H9 (cell line): ENCODE measurements around the gene RFPL1. TPM values are rescaled to one million over a fixed set of nuclear protein-coding genes. Genes with fewer than 3 reads are reported as not detected.

Source experiments
- DNase-seq: peaks from one replicate; pipeline ENCODE4 v3.0.0-alpha.2; 2017
- H2AFZ ChIP-seq: one replicate; pipeline ENCODE4 v1.6.1; 2013; ENCODE audit warnings: mild to moderate bottlenecking, low read length, control low read depth, moderate library complexity
- H2AK5ac ChIP-seq: 2 replicates; pipeline ENCODE4 v1.6.1; 2013; ENCODE audit warnings: low read length, control low read depth, mixed read lengths; ENCODE audit not compliant: insufficient read length
- H2BK120ac ChIP-seq: one replicate; pipeline ENCODE4 v1.6.1; 2013; ENCODE audit warnings: low read depth, mild to moderate bottlenecking, low read length, control low read depth, inconsistent platforms; ENCODE audit not compliant: poor library complexity, severe bottlenecking
- H2BK12ac ChIP-seq: 2 replicates; pipeline ENCODE4 v1.6.1; 2013; ENCODE audit warnings: low read length, control low read depth, mixed read lengths, low read depth; ENCODE audit not compliant: insufficient read length
- H2BK15ac ChIP-seq: 2 replicates; pipeline ENCODE4 v1.6.1; 2013; ENCODE audit warnings: low read depth, low read length, control low read depth
- H2BK20ac ChIP-seq: one replicate; pipeline ENCODE4 v1.6.1; 2013; ENCODE audit warnings: low read depth, mild to moderate bottlenecking, low read length, control low read depth, inconsistent platforms; ENCODE audit not compliant: poor library complexity, severe bottlenecking
- H2BK5ac ChIP-seq: 2 replicates; pipeline ENCODE4 v1.6.1; 2013; ENCODE audit warnings: low read length, control low read depth, mixed read lengths; ENCODE audit not compliant: insufficient read length
- H3K14ac ChIP-seq: 2 replicates; pipeline ENCODE4 v1.6.1; 2013; ENCODE audit warnings: low read length, control low read depth; ENCODE audit not compliant: insufficient read depth
- H3K18ac ChIP-seq: 2 replicates; pipeline ENCODE4 v1.6.1; 2013; ENCODE audit warnings: low read depth, mild to moderate bottlenecking, mixed read lengths, low read length, control low read depth; ENCODE audit not compliant: insufficient read length
- H3K23ac ChIP-seq: 2 replicates; pipeline ENCODE4 v1.6.1; 2013; ENCODE audit warnings: low read length, control low read depth, mixed read lengths, low read depth; ENCODE audit not compliant: insufficient read length
- H3K23me2 ChIP-seq: 2 replicates; pipeline ENCODE4 v1.6.1; 2013; ENCODE audit warnings: low read depth, mild to moderate bottlenecking, mixed read lengths, low read length, control low read depth; ENCODE audit not compliant: insufficient read length, poor library complexity, severe bottlenecking
- H3K27ac ChIP-seq: 2 replicates; pipeline ENCODE4 v1.5.1; 2013; ENCODE audit warnings: low read length, control low read depth, mixed read lengths, low read depth; ENCODE audit not compliant: insufficient read length
- H3K27me3 ChIP-seq: 2 replicates; pipeline ENCODE4 v1.6.1; 2013; ENCODE audit warnings: low read length, control low read depth, inconsistent platforms; ENCODE audit not compliant: insufficient read depth
- H3K4ac ChIP-seq: 2 replicates; pipeline ENCODE4 v1.6.1; 2013; ENCODE audit warnings: low read depth, mild to moderate bottlenecking, control low read depth, inconsistent platforms, low read length, moderate library complexity
- H3K4me1 ChIP-seq: 2 replicates; pipeline ENCODE4 v1.6.1; 2013; ENCODE audit warnings: low read length, control low read depth, inconsistent platforms; ENCODE audit not compliant: insufficient read depth
- H3K4me2 ChIP-seq: 2 replicates; pipeline ENCODE4 v1.6.1; 2013; ENCODE audit warnings: low read length, control low read depth, mixed read lengths; ENCODE audit not compliant: insufficient read length, insufficient read depth
- H3K56ac ChIP-seq: 2 replicates; pipeline ENCODE4 v1.6.1; 2013; ENCODE audit warnings: low read depth, mild to moderate bottlenecking, mixed read lengths, low read length, control low read depth; ENCODE audit not compliant: insufficient read length
- H3K79me1 ChIP-seq: 2 replicates; pipeline ENCODE4 v1.6.1; 2013; ENCODE audit warnings: low read depth, mild to moderate bottlenecking, moderate library complexity, low read length, control low read depth, inconsistent platforms; ENCODE audit not compliant: insufficient read depth, poor library complexity, severe bottlenecking
- H3K79me2 ChIP-seq: 2 replicates; pipeline ENCODE4 v1.6.1; 2013; ENCODE audit warnings: low read length, control low read depth, inconsistent platforms; ENCODE audit not compliant: insufficient read depth
- H3K9ac ChIP-seq: 2 replicates; pipeline ENCODE4 v1.6.1; 2013; ENCODE audit warnings: low read length, control low read depth, mixed read lengths; ENCODE audit not compliant: insufficient read length; ENCODE audit errors: extremely low read depth
- H3K9me3 ChIP-seq: one replicate; pipeline ENCODE4 v1.6.1; 2013; ENCODE audit warnings: low read depth, low read length, inconsistent platforms; ENCODE audit not compliant: control insufficient read depth
- H3T11ph ChIP-seq: one replicate; pipeline ENCODE4 v1.6.1; 2013; ENCODE audit warnings: mild to moderate bottlenecking, low read length, control low read depth, inconsistent platforms
- H4K20me1 ChIP-seq: one replicate; pipeline ENCODE4 v1.6.1; 2013; ENCODE audit not compliant: control insufficient read depth, insufficient read length, insufficient read depth
- H4K5ac ChIP-seq: 2 replicates; pipeline ENCODE4 v1.6.1; 2013; ENCODE audit warnings: low read depth, mild to moderate bottlenecking, mixed read lengths, low read length, control low read depth; ENCODE audit not compliant: insufficient read length
- H4K8ac ChIP-seq: replicated peaks from 2 replicates; pipeline ENCODE4 v1.6.1; 2013; ENCODE audit warnings: low read length, control low read depth, mixed read lengths, low read depth; ENCODE audit not compliant: insufficient read length
- H4K91ac ChIP-seq: 2 replicates; pipeline ENCODE4 v1.6.1; 2013; ENCODE audit warnings: low read depth, mild to moderate bottlenecking, moderate library complexity, mixed read lengths, low read length, control low read depth; ENCODE audit not compliant: insufficient read length
- H3K27ac Mint-ChIP-seq, 3 experiments: 2 replicates in 2 of 3; 3 replicates in 1 of 3; pipeline ENCODE4 v1.8.0; 2020 to 2021; ENCODE audit warnings: mixed read lengths in 3 of 3, mild to moderate bottlenecking in 1 of 3, moderate library complexity in 1 of 3
- H3K27me3 Mint-ChIP-seq: 2 replicates; pipeline ENCODE4 v1.8.0; 2021; ENCODE audit warnings: low read depth, mild to moderate bottlenecking, moderate library complexity, mixed read lengths
- H3K36me3 Mint-ChIP-seq, 3 experiments: 2 replicates in 2 of 3; 3 replicates in 1 of 3; pipeline ENCODE4 v1.8.0; 2020 to 2021; ENCODE audit warnings: low read depth in 3 of 3, mixed read lengths in 3 of 3; ENCODE audit not compliant: insufficient read depth in 1 of 3
- H3K4me1 Mint-ChIP-seq, 2 experiments: 2 replicates each; pipeline ENCODE4 v1.8.0; 2020; ENCODE audit warnings: mixed read lengths in 2 of 2
- H3K4me3 Mint-ChIP-seq, 2 experiments: 2 replicates in 1 of 2; 3 replicates in 1 of 2; pipeline ENCODE4 v1.8.0; 2020 to 2021; ENCODE audit warnings: mild to moderate bottlenecking in 2 of 2, mixed read lengths in 2 of 2, moderate library complexity in 1 of 2
- H3K9me3 Mint-ChIP-seq, 2 experiments: 2 replicates in 1 of 2; 3 replicates in 1 of 2; pipeline ENCODE4 v1.8.0; 2020; ENCODE audit warnings: mild to moderate bottlenecking in 2 of 2, mixed read lengths in 2 of 2, moderate library complexity in 1 of 2
- WGBS: extraction: QIAGEN DNeasy Blood & Tissue Kit; methylation state at CpG from one replicate; pipeline ENCODE4 v1.1.7; 2013; ENCODE audit warnings: missing lambda C conversion rate, low lambda C conversion rate, mixed read lengths; ENCODE audit not compliant: insufficient read length; ENCODE audit errors: extremely low coverage; 5-methylcytosine and 5-hydroxymethylcytosine counted together
- total RNA-seq: library from RNA; stranded (reverse); gene quantifications from 2 replicates; pipeline ENCODE4 v1.2.1, GENCODE V29; 2021
- TF ChIP-seq, protein P1 (sequence below): fragments of 200-600 bp; sonication (generic); conservative IDR thresholded peaks from 3 replicates; pipeline ENCODE4 v1.8.0; 2021; ENCODE audit warnings: antibody characterized with exemption, mild to moderate bottlenecking

RFPL1 gene
- total RNA-seq, 1 experiment from 2014 or later, result not detected

DNA sequence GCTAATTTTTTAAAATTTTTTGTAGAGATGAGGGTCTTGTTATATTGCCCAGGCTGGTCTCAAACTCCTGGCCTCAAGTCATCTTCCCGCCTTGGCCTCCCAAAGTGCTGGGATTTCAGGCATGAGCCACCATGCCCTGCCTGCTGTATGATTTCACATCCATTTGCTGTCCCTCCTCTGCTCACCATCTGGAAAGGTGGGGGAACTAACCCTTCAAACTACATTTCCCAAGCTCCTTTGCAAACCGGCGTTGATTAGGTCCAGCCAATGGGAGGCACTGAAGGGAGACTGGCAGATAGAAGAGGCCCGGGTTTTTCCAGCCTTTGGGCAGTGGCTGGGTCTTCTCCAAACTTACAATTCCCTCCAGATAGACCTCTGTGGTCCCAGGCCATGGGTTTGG lies 19.3 kb downstream of the RFPL1 start:
- H3K4me1 Mint-ChIP-seq, result peaks cover 3 to 16% of the 10 kb centered on the region in 2 experiments; a peak in 3 of 4 replicates
- peak overlapping the region in 2 of 3 experiments; percentile 89 to 90; a peak in 3 of 7 replicates for H3K27ac Mint-ChIP-seq
- no peak overlapping the region for H3K9ac ChIP-seq
- no peaks in the 10 kb centered on the region for H3K79me2 ChIP-seq
- no peak overlapping the region for H4K91ac ChIP-seq
- no peak overlapping the region for H2BK20ac ChIP-seq
- H3K23me2 ChIP-seq, result no peaks in the 10 kb centered on the region
- H3K9me3 Mint-ChIP-seq, result no peaks in the 10 kb centered on the region
- H3K79me1 ChIP-seq, result no peaks in the 10 kb centered on the region
- H3K18ac ChIP-seq, result no peak overlapping the region
- WGBS, result no CpG with 5 or more reads among the region's 4 CpGs
- no peak overlapping the region for H2BK5ac ChIP-seq
- H2AK5ac ChIP-seq, result no peak overlapping the region
- H3K27me3 ChIP-seq, result no peaks in the 10 kb centered on the region
- no peak overlapping the region for H3K4ac ChIP-seq
- no peak overlapping the region for H3K14ac ChIP-seq
- no peak overlapping the region for H2BK12ac ChIP-seq
- H3K9me3 ChIP-seq, result no peaks in the 10 kb centered on the region
- H3K4me1 ChIP-seq, result no peaks in the 10 kb centered on the region; the same call in 1 of the 2 replicates
- H2BK120ac ChIP-seq, result no peak overlapping the region
- no peak overlapping the region for H3K23ac ChIP-seq
- no peak overlapping the region for H3K4me3 Mint-ChIP-seq
- no peak overlapping the region for H2BK15ac ChIP-seq
- TF ChIP-seq, protein P1, sequence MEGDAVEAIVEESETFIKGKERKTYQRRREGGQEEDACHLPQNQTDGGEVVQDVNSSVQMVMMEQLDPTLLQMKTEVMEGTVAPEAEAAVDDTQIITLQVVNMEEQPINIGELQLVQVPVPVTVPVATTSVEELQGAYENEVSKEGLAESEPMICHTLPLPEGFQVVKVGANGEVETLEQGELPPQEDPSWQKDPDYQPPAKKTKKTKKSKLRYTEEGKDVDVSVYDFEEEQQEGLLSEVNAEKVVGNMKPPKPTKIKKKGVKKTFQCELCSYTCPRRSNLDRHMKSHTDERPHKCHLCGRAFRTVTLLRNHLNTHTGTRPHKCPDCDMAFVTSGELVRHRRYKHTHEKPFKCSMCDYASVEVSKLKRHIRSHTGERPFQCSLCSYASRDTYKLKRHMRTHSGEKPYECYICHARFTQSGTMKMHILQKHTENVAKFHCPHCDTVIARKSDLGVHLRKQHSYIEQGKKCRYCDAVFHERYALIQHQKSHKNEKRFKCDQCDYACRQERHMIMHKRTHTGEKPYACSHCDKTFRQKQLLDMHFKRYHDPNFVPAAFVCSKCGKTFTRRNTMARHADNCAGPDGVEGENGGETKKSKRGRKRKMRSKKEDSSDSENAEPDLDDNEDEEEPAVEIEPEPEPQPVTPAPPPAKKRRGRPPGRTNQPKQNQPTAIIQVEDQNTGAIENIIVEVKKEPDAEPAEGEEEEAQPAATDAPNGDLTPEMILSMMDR, result no peak
- no peaks in the 10 kb centered on the region for H4K20me1 ChIP-seq
- H4K8ac ChIP-seq, result no peak overlapping the region
- H3T11ph ChIP-seq, result no peak overlapping the region
- DNase-seq, result peak; percentile 84
- H3K4me2 ChIP-seq, result no peak overlapping the region
- H4K5ac ChIP-seq, result no peak overlapping the region
- H3K27ac ChIP-seq, result no peak overlapping the region
- H3K56ac ChIP-seq, result no peak overlapping the region
- no peaks in the 10 kb centered on the region for H3K27me3 Mint-ChIP-seq
- H2AFZ ChIP-seq, result no peak overlapping the region
- no peaks in the 10 kb centered on the region for H3K36me3 Mint-ChIP-seq
